Activated B cell treated with CpG ODN at 0.5 μM for 24 hours (primary cell): Measurements from ENCODE around the gene ATRN. TPM values are rescaled to one million over a fixed set of nuclear protein-coding genes. Genes with fewer than 3 reads are reported as not detected.

Experiments used
- ATAC-seq: fragments of 200-7000 bp; cut with Tn5 transposase; one replicate; pipeline ENCODE4 v1.10.0; 2021; ENCODE audit warnings: low read depth, mild to moderate bottlenecking, moderate library complexity
- CTCF ChIA-PET: fragments of 350-600 bp; sonication (Branson Sonifier 250); formaldehyde crosslinking; loops from one replicate; lab custom pipeline; 2021; ENCODE audit warnings: antibody characterized with exemption; lab: Charles Lee
- POLR2A ChIA-PET: fragments of 350-600 bp; sonication (Branson Sonifier 250); formaldehyde crosslinking; loops from one replicate; lab custom pipeline; 2021; ENCODE audit warnings: antibody characterized with exemption; lab: Charles Lee
- DNase-seq: peaks from one replicate; pipeline ENCODE4 v3.0.0; 2022
- H3K27ac Mint-ChIP-seq: one replicate; pipeline ENCODE4 v1.8.0; 2020; ENCODE audit warnings: mixed read lengths
- H3K27me3 Mint-ChIP-seq: one replicate; pipeline ENCODE4 v1.8.0; 2021; ENCODE audit warnings: mixed read lengths
- H3K36me3 Mint-ChIP-seq: one replicate; pipeline ENCODE4 v1.8.0; 2021; ENCODE audit warnings: low read depth, mixed read lengths
- H3K4me1 Mint-ChIP-seq: one replicate; pipeline ENCODE4 v1.8.0; 2021; ENCODE audit warnings: mixed read lengths
- H3K4me3 Mint-ChIP-seq: one replicate; pipeline ENCODE4 v1.8.0; 2020; ENCODE audit warnings: mild to moderate bottlenecking, mixed read lengths
- H3K9me3 Mint-ChIP-seq: one replicate; pipeline ENCODE4 v1.8.0; 2020; ENCODE audit warnings: mixed read lengths
- intact Hi-C: fragments of 100-400 bp; cut with micrococcal nuclease; formaldehyde crosslinking; loops from one replicate; pipeline ENCODE4 v1.15.1; 2024
- total RNA-seq: library from RNA; stranded (reverse); gene quantifications from 2 replicates; pipeline ENCODE4 v1.2.3, GENCODE V29; 2022
- TF ChIP-seq, protein P1 (sequence below): fragments of 200-600 bp; IDR thresholded peaks from one replicate; pipeline ENCODE4 v1.8.0; 2022; ENCODE audit warnings: antibody characterized with exemption, mild to moderate bottlenecking

ATRN gene
- total RNA-seq, 1 donor from 2014 or later: 13.0 TPM

DNA sequence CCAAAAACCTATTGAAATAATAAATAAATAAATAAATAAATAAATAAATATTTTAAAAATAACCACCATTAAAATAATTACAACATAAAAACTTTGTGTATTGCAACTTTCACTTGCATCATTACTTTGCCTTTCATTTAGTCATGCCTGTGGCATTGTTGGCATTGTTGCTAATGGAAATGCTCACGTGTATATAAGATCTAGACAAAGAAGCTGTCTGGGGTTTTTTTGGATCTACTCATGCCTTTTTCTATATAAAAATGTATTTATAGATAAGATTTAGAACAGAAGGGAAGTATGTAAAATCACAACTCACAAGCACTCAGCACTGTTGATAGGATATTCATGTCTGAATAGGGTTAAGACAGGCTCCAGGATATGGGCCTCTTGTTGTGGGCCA lies 164.5 kb downstream of the ATRN start:
- ATAC-seq: no peak
- Mint-ChIP-seq H3K4me1 (no peaks in the 10 kb centered on the region), H3K36me3 (peaks cover 24% of the 10 kb centered on the region), H3K27ac (no peak overlapping the region), H3K4me3 (no peak overlapping the region), H3K9me3 (no peaks in the 10 kb centered on the region), H3K27me3 (no peaks in the 10 kb centered on the region)
- ChIA-PET POLR2A (no interaction called here), CTCF (no interaction called here)
- intact Hi-C loops: no loop called here
- DNase-seq: no peak
- TF ChIP-seq, protein P1, sequence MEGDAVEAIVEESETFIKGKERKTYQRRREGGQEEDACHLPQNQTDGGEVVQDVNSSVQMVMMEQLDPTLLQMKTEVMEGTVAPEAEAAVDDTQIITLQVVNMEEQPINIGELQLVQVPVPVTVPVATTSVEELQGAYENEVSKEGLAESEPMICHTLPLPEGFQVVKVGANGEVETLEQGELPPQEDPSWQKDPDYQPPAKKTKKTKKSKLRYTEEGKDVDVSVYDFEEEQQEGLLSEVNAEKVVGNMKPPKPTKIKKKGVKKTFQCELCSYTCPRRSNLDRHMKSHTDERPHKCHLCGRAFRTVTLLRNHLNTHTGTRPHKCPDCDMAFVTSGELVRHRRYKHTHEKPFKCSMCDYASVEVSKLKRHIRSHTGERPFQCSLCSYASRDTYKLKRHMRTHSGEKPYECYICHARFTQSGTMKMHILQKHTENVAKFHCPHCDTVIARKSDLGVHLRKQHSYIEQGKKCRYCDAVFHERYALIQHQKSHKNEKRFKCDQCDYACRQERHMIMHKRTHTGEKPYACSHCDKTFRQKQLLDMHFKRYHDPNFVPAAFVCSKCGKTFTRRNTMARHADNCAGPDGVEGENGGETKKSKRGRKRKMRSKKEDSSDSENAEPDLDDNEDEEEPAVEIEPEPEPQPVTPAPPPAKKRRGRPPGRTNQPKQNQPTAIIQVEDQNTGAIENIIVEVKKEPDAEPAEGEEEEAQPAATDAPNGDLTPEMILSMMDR: no peak

DNA sequence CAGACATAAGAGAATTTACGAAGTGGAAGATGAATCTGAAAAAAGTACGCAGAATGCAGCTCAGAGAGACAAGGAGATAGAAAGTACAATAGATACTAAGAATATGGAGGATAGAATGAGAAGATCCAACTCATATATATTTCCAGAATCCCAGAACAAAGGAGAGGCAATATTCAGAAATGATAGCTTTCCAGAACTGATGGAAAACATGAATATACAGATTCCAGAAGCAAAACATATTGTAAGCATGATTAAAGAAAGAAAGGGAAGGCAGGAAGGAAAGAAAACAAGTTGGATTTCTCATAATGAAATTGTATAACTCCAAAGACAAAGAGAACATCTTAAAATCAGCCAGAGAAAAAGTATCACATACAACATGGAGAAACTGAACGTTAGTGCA lies 169.4 kb downstream of the ATRN start:
- ATAC-seq: no peak
- Mint-ChIP-seq H3K27ac (no peak overlapping the region), H3K36me3 (peaks cover 42% of the 10 kb centered on the region), H3K4me3 (no peak overlapping the region), H3K27me3 (no peaks in the 10 kb centered on the region), H3K4me1 (no peaks in the 10 kb centered on the region), H3K9me3 (peaks cover 2% of the 10 kb centered on the region)
- ChIA-PET CTCF (no interaction called here), POLR2A (no interaction called here)
- intact Hi-C loops: no loop called here
- no peak for DNase-seq
- TF ChIP-seq, protein P1: no peak

DNA sequence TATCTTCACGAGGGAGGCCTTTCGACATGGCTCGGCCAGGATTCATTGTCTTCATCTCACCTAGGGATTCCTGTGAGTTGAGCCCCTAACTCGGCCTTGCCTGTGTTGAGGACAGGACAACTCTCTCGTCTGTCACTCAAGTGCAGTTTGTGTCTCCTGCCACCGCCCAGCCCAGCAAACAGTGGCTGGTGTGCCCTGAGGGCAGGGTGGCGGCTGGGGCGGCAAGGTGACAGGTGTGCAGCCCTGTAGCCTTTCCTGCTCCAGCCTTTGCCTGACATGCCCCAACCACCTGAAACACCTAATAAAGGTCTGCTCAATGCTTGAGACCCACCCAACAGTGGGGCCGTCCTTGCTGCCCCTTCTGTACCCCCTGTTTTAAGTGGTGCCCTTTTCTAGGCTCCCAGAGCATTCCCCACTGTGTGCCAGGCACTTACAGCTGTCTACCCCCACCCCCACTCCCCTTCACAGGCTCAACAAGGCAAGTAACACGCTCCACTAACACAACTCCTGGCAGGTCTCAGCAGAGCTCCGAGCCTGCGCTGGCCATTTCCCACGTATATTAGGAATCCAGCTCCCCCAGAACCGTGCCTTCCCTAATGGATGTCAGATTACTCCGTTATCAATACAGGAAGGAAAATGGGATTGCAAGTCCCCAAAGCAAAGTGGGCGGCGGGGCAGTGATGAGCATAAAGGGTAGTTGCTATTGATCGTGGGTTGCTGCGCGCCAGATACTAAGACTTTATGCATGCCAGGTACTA lies 174.7 kb downstream of the ATRN start:
- TF ChIP-seq, protein P1: no peak
- intact Hi-C loops: no loop called here
- no peaks in the 10 kb centered on the region for H3K4me1 Mint-ChIP-seq
- CTCF ChIA-PET: no interaction called here
- POLR2A ChIA-PET: no interaction called here
- H3K27me3 Mint-ChIP-seq: no peaks in the 10 kb centered on the region
- ATAC-seq (no peak), DNase-seq (no peak)
- H3K27ac Mint-ChIP-seq: no peak overlapping the region
- H3K9me3 Mint-ChIP-seq: peaks cover 2% of the 10 kb centered on the region
- no peak overlapping the region for H3K4me3 Mint-ChIP-seq
- H3K36me3 Mint-ChIP-seq: peaks cover 66% of the 10 kb centered on the region

DNA sequence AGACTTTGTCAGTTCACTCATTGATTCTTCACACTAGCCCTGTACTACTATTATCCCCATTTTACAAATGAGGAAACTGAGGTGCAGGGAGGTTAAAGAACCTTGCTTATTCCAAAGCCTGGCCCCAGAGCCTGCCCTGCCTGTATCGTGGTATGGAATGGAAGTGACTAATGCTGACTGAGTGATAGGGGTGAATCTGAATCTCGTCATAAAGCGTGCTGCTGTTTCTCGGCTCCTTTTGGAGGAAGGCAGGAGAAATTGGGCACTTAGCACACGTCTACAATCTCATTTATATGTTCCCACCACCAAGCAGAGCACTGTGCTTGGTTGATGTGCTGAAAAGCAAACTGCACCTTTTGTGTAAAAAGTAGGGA lies 175.2 kb downstream of the ATRN start:
- TF ChIP-seq, protein P1: no peak
- Mint-ChIP-seq H3K4me3 (no peak overlapping the region), H3K27ac (no peak overlapping the region), H3K4me1 (no peaks in the 10 kb centered on the region), H3K9me3 (no peaks in the 10 kb centered on the region), H3K36me3 (peaks cover 61% of the 10 kb centered on the region), H3K27me3 (no peaks in the 10 kb centered on the region)
- intact Hi-C loops: no loop called here
- POLR2A ChIA-PET: no interaction called here
- DNase-seq (no peak), ATAC-seq (no peak)
- CTCF ChIA-PET: no interaction called here

DNA sequence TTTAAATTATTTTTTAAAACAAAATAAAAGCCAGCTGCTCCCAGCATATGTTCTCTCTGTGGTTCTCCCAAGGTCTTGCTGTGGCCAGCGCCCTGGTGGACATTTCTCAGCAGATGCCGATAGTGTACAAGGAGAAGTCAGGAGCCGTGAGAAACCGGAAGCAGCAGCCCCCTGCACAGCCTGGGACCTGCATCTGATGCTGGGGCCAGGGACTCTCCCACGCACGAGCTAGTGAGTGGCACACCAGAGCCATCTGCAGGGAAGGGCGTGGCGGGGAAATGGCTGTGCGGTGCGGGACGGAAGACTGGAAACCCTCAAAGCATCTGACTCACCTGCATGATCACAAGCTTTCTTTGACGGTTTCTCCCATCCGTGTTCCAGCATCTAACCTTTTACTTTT lies 175.8 kb downstream of the ATRN start:
- TF ChIP-seq, protein P1: no peak
- Mint-ChIP-seq H3K36me3 (peaks cover 58% of the 10 kb centered on the region), H3K27ac (no peak overlapping the region), H3K9me3 (no peaks in the 10 kb centered on the region), H3K4me1 (no peaks in the 10 kb centered on the region), H3K4me3 (no peak overlapping the region), H3K27me3 (no peaks in the 10 kb centered on the region)
- ATAC-seq (no peak), DNase-seq (no peak)
- ChIA-PET POLR2A (no interaction called here), CTCF (no interaction called here)
- intact Hi-C loops: no loop called here
